ENCODE measurements around the gene NIT2. TPM values are rescaled to one million over a fixed set of nuclear protein-coding genes. Genes with fewer than 3 reads are reported as not detected.

Gene NIT2
- total and polyA plus RNA-seq, 12 donors, result 16.8 to 84.5 (median 39.7) TPM

DNA sequence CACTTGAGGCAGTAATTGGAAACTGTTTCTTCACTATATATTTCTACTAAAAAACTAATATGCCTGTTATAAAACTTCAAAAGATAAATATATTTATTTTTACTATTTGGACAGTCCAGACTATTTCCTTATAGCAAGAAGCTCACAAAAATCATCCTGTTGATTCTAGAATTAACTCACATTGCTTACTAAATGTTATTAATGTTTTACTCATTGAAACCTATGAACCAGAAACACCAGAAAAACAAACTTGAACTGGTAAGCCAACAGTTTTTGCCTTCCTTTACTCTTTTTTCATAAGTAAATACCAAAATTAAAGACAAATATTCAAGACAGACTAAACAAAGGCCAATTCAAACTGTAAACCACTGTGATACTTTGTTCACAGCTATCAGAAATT is 40.0 kb downstream of the NIT2 start:
- peaks cover 0 to 56% of the 10 kb centered on the region in 2 donors for H3K36me3 ChIP-seq (replicated peaks in 1 of 2)
- intact Hi-C loops (cut with DNase I), result no loop called here
- H3K27ac ChIP-seq, result no peak overlapping the region
- H3K4me1 ChIP-seq (replicated peaks in 1 of 2), result no peaks in the 10 kb centered on the region
- H3K27me3 ChIP-seq, result no peaks in the 10 kb centered on the region
- no peak for TF ChIP-seq POLR2A (IDR thresholded peaks at IDR 0.05)
- TF ChIP-seq, protein P1, sequence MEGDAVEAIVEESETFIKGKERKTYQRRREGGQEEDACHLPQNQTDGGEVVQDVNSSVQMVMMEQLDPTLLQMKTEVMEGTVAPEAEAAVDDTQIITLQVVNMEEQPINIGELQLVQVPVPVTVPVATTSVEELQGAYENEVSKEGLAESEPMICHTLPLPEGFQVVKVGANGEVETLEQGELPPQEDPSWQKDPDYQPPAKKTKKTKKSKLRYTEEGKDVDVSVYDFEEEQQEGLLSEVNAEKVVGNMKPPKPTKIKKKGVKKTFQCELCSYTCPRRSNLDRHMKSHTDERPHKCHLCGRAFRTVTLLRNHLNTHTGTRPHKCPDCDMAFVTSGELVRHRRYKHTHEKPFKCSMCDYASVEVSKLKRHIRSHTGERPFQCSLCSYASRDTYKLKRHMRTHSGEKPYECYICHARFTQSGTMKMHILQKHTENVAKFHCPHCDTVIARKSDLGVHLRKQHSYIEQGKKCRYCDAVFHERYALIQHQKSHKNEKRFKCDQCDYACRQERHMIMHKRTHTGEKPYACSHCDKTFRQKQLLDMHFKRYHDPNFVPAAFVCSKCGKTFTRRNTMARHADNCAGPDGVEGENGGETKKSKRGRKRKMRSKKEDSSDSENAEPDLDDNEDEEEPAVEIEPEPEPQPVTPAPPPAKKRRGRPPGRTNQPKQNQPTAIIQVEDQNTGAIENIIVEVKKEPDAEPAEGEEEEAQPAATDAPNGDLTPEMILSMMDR (IDR thresholded peaks at IDR 0.05), result no peak
- H3K4me3 ChIP-seq, result no peak overlapping the region
- no peaks in the 10 kb centered on the region for H3K9me3 ChIP-seq (replicated peaks in 1 of 3)
- no peak for DNase-seq

DNA sequence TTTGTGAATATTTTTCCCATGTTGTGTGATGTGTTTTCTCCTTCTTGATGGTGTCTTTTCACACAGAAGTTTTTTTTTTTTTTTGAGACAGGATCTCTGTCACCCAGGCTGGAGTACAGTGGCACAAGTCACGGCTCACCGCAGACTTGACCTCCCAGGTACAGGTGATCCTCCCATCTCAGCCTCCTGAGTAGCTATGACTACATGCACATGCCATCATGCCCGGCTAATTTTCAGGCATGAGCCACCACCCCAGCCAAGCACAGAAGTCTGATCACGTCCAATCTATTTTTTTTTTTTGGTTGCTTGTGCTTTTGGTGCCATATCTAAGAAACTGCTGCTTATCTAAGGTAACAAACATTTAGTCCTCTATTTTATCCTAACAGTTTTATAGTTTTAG is 41.7 kb downstream of the NIT2 start:
- no peaks in the 10 kb centered on the region for H3K4me1 ChIP-seq (replicated peaks in 1 of 2)
- no peak overlapping the region for H3K27ac ChIP-seq
- no peaks in the 10 kb centered on the region for H3K27me3 ChIP-seq
- DNase-seq, result no peak
- no peaks in the 10 kb centered on the region for H3K9me3 ChIP-seq (replicated peaks in 1 of 3)
- intact Hi-C loops (cut with DNase I), result no loop called here
- no peak for TF ChIP-seq POLR2A (IDR thresholded peaks at IDR 0.05)
- H3K36me3 ChIP-seq (replicated peaks in 1 of 2), result peaks cover 0 to 53% of the 10 kb centered on the region in 2 donors
- 95 to 99% (median 98%) methylated on average over 3 to 4 of the region's 4 CpGs for WGBS, 4 donors
- H3K4me3 ChIP-seq, result no peak overlapping the region

DNA sequence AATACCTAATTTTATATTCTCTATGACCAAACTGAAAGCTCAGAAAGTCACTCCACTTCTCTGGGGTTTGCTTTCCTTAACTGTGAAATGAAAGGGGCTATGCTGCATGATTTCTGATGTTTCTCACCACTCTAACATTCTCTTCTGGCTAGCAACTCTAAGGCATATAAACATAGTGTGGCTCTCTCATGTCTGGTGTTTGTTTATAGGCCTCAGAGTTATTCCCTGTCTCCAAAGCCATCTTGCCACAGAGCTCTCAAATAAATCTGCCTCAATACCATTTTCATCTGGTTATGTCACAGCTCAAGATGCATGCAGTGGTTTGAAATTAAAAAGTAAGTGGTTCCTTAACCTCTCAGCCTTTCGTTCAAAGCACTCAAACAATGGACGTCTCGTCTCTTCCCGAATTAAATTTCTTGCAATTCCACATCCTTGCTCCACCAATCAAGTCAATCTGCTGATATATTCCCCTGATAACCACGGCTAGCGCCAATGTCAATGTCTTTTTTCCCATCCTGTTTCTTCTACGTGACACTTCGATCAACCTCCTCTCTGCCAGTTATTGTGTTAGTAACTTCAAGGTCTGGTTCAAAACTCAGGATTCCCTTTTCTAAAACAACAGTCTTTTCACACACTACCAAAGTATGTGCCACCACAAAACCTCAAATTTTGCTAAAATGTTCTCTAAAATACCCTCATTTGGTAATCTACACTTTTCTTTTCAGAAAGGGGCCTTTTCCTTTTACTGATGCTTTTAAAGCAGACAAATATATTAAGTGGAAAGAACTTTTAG is 50.4 kb downstream of the NIT2 start:
- DNase-seq, result no peak
- Histone ChIP-seq H3K4me1 (replicated peaks in 1 of 2) (peaks cover 2 to 15% of the 10 kb centered on the region in 2 donors), H3K27me3 (no peaks in the 10 kb centered on the region), H3K27ac (no peak overlapping the region), H3K9me3 (replicated peaks in 1 of 3) (peaks cover 0 to 5% (median 0%) of the 10 kb centered on the region in 3 donors), H3K36me3 (replicated peaks in 1 of 2) (peaks cover 0 to 23% of the 10 kb centered on the region in 2 donors), H3K4me3 (no peak overlapping the region)
- WGBS, 4 donors, result 84 to 91% (median 87%) methylated on average over 8 of the region's 8 CpGs
- TF ChIP-seq, protein P1 (IDR thresholded peaks at IDR 0.05), result no peak
- intact Hi-C loops (cut with DNase I), result no loop called here

DNA sequence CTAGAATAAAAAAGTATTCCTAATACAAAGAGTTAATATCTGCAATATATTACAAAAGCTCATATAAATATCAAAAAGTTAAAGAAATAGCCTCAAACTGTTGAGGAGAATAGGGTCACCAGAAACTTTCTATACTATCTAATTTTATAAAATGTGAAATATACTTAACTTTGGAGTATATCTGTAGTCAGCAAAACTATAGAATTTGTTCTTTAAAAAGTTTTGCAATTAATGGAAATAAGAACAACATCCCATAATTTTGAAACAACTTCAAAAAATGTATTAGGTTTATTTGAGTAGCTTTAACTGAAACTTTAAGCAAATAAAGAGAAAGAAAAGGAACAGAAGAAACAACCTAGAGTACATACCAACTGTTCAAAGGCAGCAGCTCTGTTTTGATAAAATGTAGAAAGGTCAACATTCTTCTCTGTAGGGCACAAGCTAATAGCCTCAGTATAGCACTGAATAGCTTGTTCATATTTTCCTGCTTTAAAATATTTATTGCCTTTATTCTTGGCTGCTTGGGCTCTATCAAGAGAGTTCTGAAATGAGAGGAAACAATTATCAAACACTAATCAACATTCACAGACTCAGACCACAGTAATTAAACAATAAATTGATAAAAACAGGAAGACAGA is 52.0 kb downstream of the NIT2 start:
- no peak for TF ChIP-seq POLR2A (IDR thresholded peaks at IDR 0.05)
- TF ChIP-seq, protein P1 (IDR thresholded peaks at IDR 0.05), result no peak
- H3K27me3 ChIP-seq, result no peaks in the 10 kb centered on the region
- peaks cover 0 to 5% (median 0%) of the 10 kb centered on the region in 3 donors for H3K9me3 ChIP-seq (replicated peaks in 1 of 3)
- peaks cover 0 to 13% of the 10 kb centered on the region in 2 donors for H3K36me3 ChIP-seq (replicated peaks in 1 of 2)
- intact Hi-C loops (cut with DNase I), result no loop called here
- peaks cover 2 to 15% of the 10 kb centered on the region in 2 donors for H3K4me1 ChIP-seq (replicated peaks in 1 of 2)
- H3K27ac ChIP-seq, result no peak overlapping the region
- H3K4me3 ChIP-seq, result no peak overlapping the region
- DNase-seq, result no peak

Data from adrenal gland (tissue), 12 donors.